NCI-H226 (cell line): Measurements from ENCODE around the gene FDPS.
"Not testable (repeated sequence)": the region's sequence is repeated elsewhere in the genome, so short reads cannot be mapped to it uniquely, and the experiment has no call there.

Source experiments
- DNase-seq: peaks from one replicate; pipeline ENCODE4 v3.0.0-alpha.2; 2015

FDPS gene

GRCh38 chr1:155320661-155321617 lies 12.3 kb downstream of the FDPS start, which contains the start of gene RUSC1:
Gene RUSC1 (plus strand): TSS chr1:155320894. CDS start chr1:155321774, 880 bp downstream.
- DNase-seq = no peak

- DNase-seq = no peak
Measured at GRCh38 chr1:155321639-155322503, 13.2 kb downstream of the FDPS start.

- DNase-seq = no peak
Measured at GRCh38 chr1:155322571-155322952, 13.9 kb downstream of the FDPS start.

- peak; percentile 95 for DNase-seq
Measured at GRCh38 chr1:155322953-155323728, 14.5 kb downstream of the FDPS start.

- peak; percentile 83 for DNase-seq
Measured at GRCh38 chr1:155323729-155324036, 15.0 kb downstream of the FDPS start.

GRCh38 chr1:155324037-155324716 lies 15.5 kb downstream of the FDPS start:
- peak; percentile 99 for DNase-seq

GRCh38 chr1:155324717-155325602 lies 16.3 kb downstream of the FDPS start:
- DNase-seq = peak; percentile 54

- no peak for DNase-seq
Measured at GRCh38 chr1:155325603-155325893, 16.9 kb downstream of the FDPS start.

- no peak for DNase-seq
Measured at GRCh38 chr1:155326020-155326526, 17.4 kb downstream of the FDPS start.

GRCh38 chr1:155326631-155327037 lies 18.0 kb downstream of the FDPS start:
- DNase-seq = no peak

- DNase-seq = no peak
Measured at GRCh38 chr1:155327981-155328380, 19.3 kb downstream of the FDPS start.

GRCh38 chr1:155328856-155329255 lies 20.2 kb downstream of the FDPS start:
- not testable (repeated sequence) for DNase-seq

GRCh38 chr1:155329980-155330598 lies 21.4 kb downstream of the FDPS start:
- no peak for DNase-seq

GRCh38 chr1:155334962-155335361 lies 26.3 kb downstream of the FDPS start:
- DNase-seq = no peak

GRCh38 chr1:155339515-155340097 lies 30.9 kb downstream of the FDPS start:
- DNase-seq = no peak

GRCh38 chr1:155342842-155343241 lies 34.2 kb downstream of the FDPS start:
- DNase-seq = no peak

GRCh38 chr1:155352631-155353030 lies 44.0 kb downstream of the FDPS start:
- DNase-seq = no peak

- no peak for DNase-seq
Measured at GRCh38 chr1:155360051-155360450, 51.4 kb downstream of the FDPS start.
